Loucy (cell line): Measurements from ENCODE around the gene SFXN3.

ENCODE experiments used
- H2AFZ ChIP-seq: fragments of 200-600 bp; sonication (generic); 2 replicates; pipeline ENCODE4 v1.6.0; 2016; ENCODE audit warnings: antibody characterized with exemption, mild to moderate bottlenecking, low read length, moderate library complexity
- H3F3A ChIP-seq: fragments of 200-600 bp; 2 replicates; pipeline ENCODE4 v1.6.0; 2016; ENCODE audit warnings: antibody characterized with exemption, low read depth, mild to moderate bottlenecking
- H3K27me3 ChIP-seq: fragments of 200-600 bp; sonication (generic); 2 replicates; pipeline ENCODE4 v1.6.1; 2014; ENCODE audit warnings: low read length, mild to moderate bottlenecking; ENCODE audit not compliant: insufficient read depth, poor library complexity, severe bottlenecking
- H3K36me3 ChIP-seq: fragments of 200-600 bp; sonication (generic); 2 replicates; pipeline ENCODE4 v1.6.1; 2016; ENCODE audit warnings: low read length; ENCODE audit not compliant: insufficient read depth
- H3K4me1 ChIP-seq: fragments of 200-600 bp; sonication (generic); 2 replicates; pipeline ENCODE4 v1.5.1; 2014; ENCODE audit warnings: low read length, mild to moderate bottlenecking; ENCODE audit not compliant: insufficient read depth, poor library complexity, severe bottlenecking
- H3K4me2 ChIP-seq: fragments of 200-600 bp; sonication (generic); 2 replicates; pipeline ENCODE4 v1.6.0; 2014; ENCODE audit warnings: antibody characterized with exemption, low read length, low read depth, mild to moderate bottlenecking; ENCODE audit not compliant: poor library complexity, severe bottlenecking
- H3K4me3 ChIP-seq: fragments of 200-600 bp; sonication (generic); 2 replicates; pipeline ENCODE4 v1.5.1; 2014; ENCODE audit warnings: low read length, mild to moderate bottlenecking, mixed read lengths; ENCODE audit not compliant: poor library complexity, severe bottlenecking
- H3K79me2 ChIP-seq: fragments of 200-600 bp; sonication (generic); 2 replicates; pipeline ENCODE4 v1.6.1; 2014; ENCODE audit warnings: low read length; ENCODE audit not compliant: insufficient read depth
- H3K9ac ChIP-seq: fragments of 200-600 bp; sonication (generic); 2 replicates; pipeline ENCODE4 v1.6.0; 2014; ENCODE audit warnings: mild to moderate bottlenecking, low read depth, low read length, moderate library complexity; ENCODE audit not compliant: poor library complexity, severe bottlenecking
- H3K9me2 ChIP-seq: fragments of 200-600 bp; sonication (generic); replicated peaks from 2 replicates; pipeline ENCODE4 v1.6.1; 2016; ENCODE audit warnings: low read depth, low read length, mixed read lengths
- H3K9me3 ChIP-seq: fragments of 200-600 bp; sonication (generic); 2 replicates; pipeline ENCODE4 v1.6.1; 2014; ENCODE audit warnings: mild to moderate bottlenecking, antibody characterized with exemption, low read length, low read depth; ENCODE audit not compliant: insufficient read depth
- H4K20me1 ChIP-seq: fragments of 200-600 bp; sonication (generic); 2 replicates; pipeline ENCODE4 v1.6.0; 2014; ENCODE audit warnings: antibody characterized with exemption, low read length, mild to moderate bottlenecking; ENCODE audit not compliant: insufficient read depth, poor library complexity, severe bottlenecking
- CTCF ChIP-seq: fragments of 200-600 bp; sonication (generic); conservative IDR thresholded peaks from 2 replicates; pipeline ENCODE4 v1.5.1; 2014; ENCODE audit warnings: mild to moderate bottlenecking, antibody characterized with exemption, low read length
- EZH2phosphoT487 ChIP-seq: fragments of 200-600 bp; IDR thresholded peaks from 2 replicates; pipeline ENCODE4 v1.6.1; 2018; ENCODE audit warnings: antibody characterized with exemption, mild to moderate bottlenecking, moderate library complexity, borderline replicate concordance

Gene SFXN3

GRCh38 chr10:100984672-100985177 is 46.3 kb upstream of the SFXN3 start:
- H2AFZ ChIP-seq, result no peak overlapping the region
- no peaks in the 10 kb centered on the region for H3K9me2 ChIP-seq
- H3K36me3 ChIP-seq, result no peaks in the 10 kb centered on the region
- peaks cover 44% of the 10 kb centered on the region for H3K79me2 ChIP-seq
- H3K4me2 ChIP-seq, result no peak overlapping the region
- H3K4me3 ChIP-seq, result no peak overlapping the region
- H3K9me3 ChIP-seq, result no peaks in the 10 kb centered on the region
- H4K20me1 ChIP-seq, result peaks cover 23% of the 10 kb centered on the region
- H3K4me1 ChIP-seq, result peaks cover 32% of the 10 kb centered on the region
- H3K9ac ChIP-seq, result peak overlapping the region; percentile 1
- H3F3A ChIP-seq, result no peaks in the 10 kb centered on the region
- TF ChIP-seq EZH2phosphoT487, result no peak
- TF ChIP-seq CTCF, result no peak
- no peaks in the 10 kb centered on the region for H3K27me3 ChIP-seq

GRCh38 chr10:100985336-100985735 is 45.7 kb upstream of the SFXN3 start:
- peaks cover 23% of the 10 kb centered on the region for H4K20me1 ChIP-seq
- no peak overlapping the region for H2AFZ ChIP-seq
- peaks cover 33% of the 10 kb centered on the region for H3K4me1 ChIP-seq
- H3K79me2 ChIP-seq, result peaks cover 48% of the 10 kb centered on the region
- H3K9ac ChIP-seq, result peak overlapping the region; percentile 1
- H3K9me2 ChIP-seq, result no peaks in the 10 kb centered on the region
- H3K27me3 ChIP-seq, result no peaks in the 10 kb centered on the region
- H3K4me2 ChIP-seq, result peak overlapping the region; percentile 89
- peaks cover 1% of the 10 kb centered on the region; the same call in 1 of the 2 replicates for H3K36me3 ChIP-seq
- no peak for TF ChIP-seq EZH2phosphoT487
- no peak for TF ChIP-seq CTCF
- no peak overlapping the region for H3K4me3 ChIP-seq
- H3K9me3 ChIP-seq, result no peaks in the 10 kb centered on the region
- no peaks in the 10 kb centered on the region for H3F3A ChIP-seq

GRCh38 chr10:100986623-100986951 is 44.4 kb upstream of the SFXN3 start:
- peak overlapping the region; percentile 93 for H3K9ac ChIP-seq
- peaks cover 23% of the 10 kb centered on the region for H4K20me1 ChIP-seq
- H3K9me3 ChIP-seq, result no peaks in the 10 kb centered on the region
- H3K4me2 ChIP-seq, result peak overlapping the region; percentile 89
- peak overlapping the region; percentile 99 for H3K4me3 ChIP-seq
- H3K9me2 ChIP-seq, result no peaks in the 10 kb centered on the region
- H3F3A ChIP-seq, result no peaks in the 10 kb centered on the region
- peaks cover 33% of the 10 kb centered on the region for H3K4me1 ChIP-seq
- peaks cover 51% of the 10 kb centered on the region for H3K79me2 ChIP-seq
- no peak for TF ChIP-seq CTCF
- TF ChIP-seq EZH2phosphoT487, result no peak
- peak overlapping the region; percentile 99; the same call in 1 of the 2 replicates for H2AFZ ChIP-seq
- no peaks in the 10 kb centered on the region for H3K27me3 ChIP-seq
- H3K36me3 ChIP-seq, result peaks cover 12% of the 10 kb centered on the region; the same call in 1 of the 2 replicates
